Keratinocyte (primary cell): ENCODE results near the gene TTC9. TPM values are rescaled to one million over a fixed set of nuclear protein-coding genes. Genes with fewer than 3 reads are reported as not detected.

Experiments
- DNase-seq: peaks from one replicate; pipeline ENCODE4 v3.0.0-alpha.2; 2011; ENCODE audit warnings: low read depth, missing footprints, low spot score
- FAIRE-seq: peaks from 2 replicates; lab custom pipeline; 2011; peaks lifted over from hg19 to GRCh38; lab: Jason Lieb, UNC
- H2AFZ ChIP-seq: 2 replicates; pipeline ENCODE4 v1.6.0; 2012; ENCODE audit warnings: low read length, control low read depth, inconsistent platforms; ENCODE audit not compliant: control insufficient read depth
- H3K27ac ChIP-seq: 2 replicates; pipeline ENCODE4 v1.5.1; 2011; ENCODE audit warnings: low read length; ENCODE audit not compliant: control insufficient read depth, insufficient read depth
- H3K27me3 ChIP-seq: 3 replicates; pipeline ENCODE4 v1.6.0; 2011; ENCODE audit warnings: low read length; ENCODE audit not compliant: control insufficient read depth, insufficient read depth; ENCODE audit errors: extremely low read depth
- H3K36me3 ChIP-seq, 2 experiments: 2 replicates in 1 of 2; 3 replicates in 1 of 2; pipeline ENCODE4 v1.5.1; 2011; ENCODE audit warnings: low read length in 2 of 2, mild to moderate bottlenecking in 1 of 2; ENCODE audit not compliant: control insufficient read depth in 2 of 2, insufficient read depth in 2 of 2; ENCODE audit errors: extremely low read depth in 1 of 2
- H3K4me1 ChIP-seq: 3 replicates; pipeline ENCODE4 v1.5.1; 2011; ENCODE audit warnings: low read length; ENCODE audit not compliant: control insufficient read depth, insufficient read depth; ENCODE audit errors: extremely low read depth
- H3K4me2 ChIP-seq: 3 replicates; pipeline ENCODE4 v1.6.0; 2011; ENCODE audit warnings: low read depth, low read length; ENCODE audit not compliant: control insufficient read depth, insufficient read depth; ENCODE audit errors: extremely low read depth
- H3K4me3 ChIP-seq, 3 experiments: fragments of 200-600 bp in 1 of 3; sonication (generic) in 1 of 3; 2 replicates in 2 of 3; 3 replicates in 1 of 3; pipeline ENCODE4 v1.5.1; 2011 to 2016; ENCODE audit warnings: low read length in 3 of 3, mild to moderate bottlenecking in 3 of 3, control low read depth in 2 of 3, inconsistent platforms in 1 of 3, low read depth in 1 of 3, mixed read lengths in 1 of 3, mixed run types in 1 of 3, moderate library complexity in 1 of 3; ENCODE audit not compliant: control insufficient read depth in 2 of 3, insufficient read depth in 2 of 3; ENCODE audit errors: extremely low read depth in 1 of 3
- H3K79me2 ChIP-seq: 2 replicates; pipeline ENCODE4 v1.6.0; 2012; ENCODE audit warnings: low read length; ENCODE audit not compliant: control insufficient read depth, insufficient read depth
- H3K9ac ChIP-seq: 3 replicates; pipeline ENCODE4 v1.6.0; 2011; ENCODE audit warnings: low read length; ENCODE audit not compliant: control insufficient read depth, insufficient read depth; ENCODE audit errors: extremely low read depth
- H3K9me1 ChIP-seq: 3 replicates; pipeline ENCODE4 v1.6.0; 2011; ENCODE audit warnings: low read length; ENCODE audit not compliant: control insufficient read depth, insufficient read depth; ENCODE audit errors: extremely low read depth
- H3K9me3 ChIP-seq: 2 replicates; pipeline ENCODE4 v1.5.1; 2012; ENCODE audit warnings: low read depth, low read length; ENCODE audit not compliant: control insufficient read depth
- H4K20me1 ChIP-seq: 3 replicates; pipeline ENCODE4 v1.6.0; 2011; ENCODE audit warnings: low read length; ENCODE audit not compliant: control insufficient read depth, insufficient read depth; ENCODE audit errors: extremely low read depth
- EZH2 ChIP-seq: IDR thresholded peaks from one replicate; pipeline ENCODE4 v1.6.1; 2012; ENCODE audit warnings: inconsistent platforms, mild to moderate bottlenecking, low read length, moderate library complexity
- dilution Hi-C: fragments of 300-500 bp; cut with MboI; formaldehyde crosslinking; loops from one replicate; pipeline ENCODE4 v1.7.0; 2020; ENCODE audit warnings: low sequenced_read_pairs; ENCODE audit not compliant: extremely low pct_ligation_motif_present
- polyA plus RNA-seq, 5 experiments: library from polyadenylated mRNA; depleted of rRNA in 3 of 5; stranded (reverse) in 3 of 5; stranded (forward) in 1 of 5; unstranded in 1 of 5; fragments of >200 nt; gene quantifications; 1 replicate in 1 of 5; 2 replicates in 3 of 5; 3 replicates in 1 of 5; pipeline versions ENCODE4 v1.2.1 to v1.2.3, GENCODE V29; 2011 to 2012; ENCODE audit warnings: missing spikeins in 2 of 5, low read depth in 1 of 5, low replicate concordance in 1 of 5
- TF ChIP-seq, protein P1 (sequence below), 3 experiments: IDR thresholded peaks in 1 of 3; conservative IDR thresholded peaks in 1 of 3; optimal IDR thresholded peaks in 1 of 3; 2 replicates in 2 of 3; 3 replicates in 1 of 3; pipeline versions ENCODE3 to v1.5.1; 2011; ENCODE audit warnings: low read length in 3 of 3, mild to moderate bottlenecking in 3 of 3, moderate library complexity in 2 of 3, control low read depth in 1 of 3, inconsistent platforms in 1 of 3; ENCODE audit not compliant: insufficient read depth in 2 of 3; ENCODE audit errors: extremely low read depth in 1 of 3

The TTC9 gene
- polyA plus RNA-seq, 1 donor (not counting 4 experiments of a cell fraction or from before 2014, with no cell fraction given) = 0.59 TPM

GRCh38 chr14:70599345-70599744, 42.4 kb upstream of the TTC9 start:
- Histone ChIP-seq H3K4me2 (peak overlapping the region; percentile 77), H3K79me2 (peaks cover 52% of the 10 kb centered on the region), H3K9ac (peak overlapping the region; percentile 92), H3K27ac (no peak overlapping the region), H2AFZ (no peak overlapping the region), H3K9me3 (no peaks in the 10 kb centered on the region), H4K20me1 (no peaks in the 10 kb centered on the region), H3K36me3 (peaks cover 8 to 9% of the 10 kb centered on the region in 2 experiments), H3K27me3 (no peaks in the 10 kb centered on the region), H3K4me1 (peaks cover 14% of the 10 kb centered on the region), H3K9me1 (no peaks in the 10 kb centered on the region), H3K4me3 (peak overlapping the region; percentile 76 to 91 (median 90))
- no peak for DNase-seq
- TF ChIP-seq, protein P1, sequence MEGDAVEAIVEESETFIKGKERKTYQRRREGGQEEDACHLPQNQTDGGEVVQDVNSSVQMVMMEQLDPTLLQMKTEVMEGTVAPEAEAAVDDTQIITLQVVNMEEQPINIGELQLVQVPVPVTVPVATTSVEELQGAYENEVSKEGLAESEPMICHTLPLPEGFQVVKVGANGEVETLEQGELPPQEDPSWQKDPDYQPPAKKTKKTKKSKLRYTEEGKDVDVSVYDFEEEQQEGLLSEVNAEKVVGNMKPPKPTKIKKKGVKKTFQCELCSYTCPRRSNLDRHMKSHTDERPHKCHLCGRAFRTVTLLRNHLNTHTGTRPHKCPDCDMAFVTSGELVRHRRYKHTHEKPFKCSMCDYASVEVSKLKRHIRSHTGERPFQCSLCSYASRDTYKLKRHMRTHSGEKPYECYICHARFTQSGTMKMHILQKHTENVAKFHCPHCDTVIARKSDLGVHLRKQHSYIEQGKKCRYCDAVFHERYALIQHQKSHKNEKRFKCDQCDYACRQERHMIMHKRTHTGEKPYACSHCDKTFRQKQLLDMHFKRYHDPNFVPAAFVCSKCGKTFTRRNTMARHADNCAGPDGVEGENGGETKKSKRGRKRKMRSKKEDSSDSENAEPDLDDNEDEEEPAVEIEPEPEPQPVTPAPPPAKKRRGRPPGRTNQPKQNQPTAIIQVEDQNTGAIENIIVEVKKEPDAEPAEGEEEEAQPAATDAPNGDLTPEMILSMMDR (optimal IDR thresholded peaks at IDR 0.05 in 1 of 3, IDR thresholded peaks at IDR 0.05 in 1 of 3, conservative IDR thresholded peaks at IDR 0.05 in 1 of 3; ENCODE audit: extremely low read depth in 1 of 3, insufficient read depth in 2 of 3, low read length in 3 of 3) = no peak
- no peak for TF ChIP-seq EZH2
- dilution Hi-C loops = no loop called here
- no peak for FAIRE-seq

- TF ChIP-seq EZH2 = no peak
- TF ChIP-seq, protein P1 (optimal IDR thresholded peaks at IDR 0.05 in 1 of 3, IDR thresholded peaks at IDR 0.05 in 1 of 3, conservative IDR thresholded peaks at IDR 0.05 in 1 of 3; ENCODE audit: extremely low read depth in 1 of 3, insufficient read depth in 2 of 3, low read length in 3 of 3) = no peak
- Histone ChIP-seq H3K9ac (peak within 1 kb of the TSS; percentile 92), H3K4me1 (peaks cover 14% of the 10 kb centered on the region), H2AFZ (peak within 1 kb of the TSS; percentile 100), H3K4me3 (peak within 1 kb of the TSS; percentile 76 to 91 (median 90)), H3K27me3 (no peaks in the 10 kb centered on the region), H4K20me1 (no peaks in the 10 kb centered on the region), H3K79me2 (peaks cover 40% of the 10 kb centered on the region), H3K9me1 (no peaks in the 10 kb centered on the region), H3K36me3 (peaks cover 0 to 2% of the 10 kb centered on the region in 2 experiments), H3K27ac (peak within 1 kb of the TSS; percentile 98), H3K4me2 (peak within 1 kb of the TSS; percentile 90), H3K9me3 (no peaks in the 10 kb centered on the region)
- dilution Hi-C loops = no loop called here
- no peak for FAIRE-seq
- peak; percentile 38 for DNase-seq
These were observed 41.1 kb upstream of the TTC9 start, which contains the start of gene MED6 for GRCh38 chr14:70600382-70601157. TSS of gene MED6 (minus strand) at chr14:70600655. CDS start at chr14:70600637, 18 bp downstream.
